ENCODE results near the gene TMEM205. TPM values are rescaled to one million over a fixed set of nuclear protein-coding genes. Genes with fewer than 3 reads are reported as not detected.

TMEM205 gene
- total and polyA plus RNA-seq, 2 of the 8 experiments (the other 6 are each of a cell fraction or from before 2014, with no cell fraction given): 73.5 to 423 TPM

- TF ChIP-seq RBBP5 (IDR thresholded peaks at IDR 0.05; ENCODE audit: borderline replicate concordance, low read depth, low read length) (no peak), RXRA (IDR thresholded peaks at IDR 0.05; ENCODE audit: insufficient read depth, low read depth, low read length) (no peak), CTBP2 (IDR thresholded peaks at IDR 0.05; ENCODE audit: borderline replicate concordance, insufficient read depth, insufficient read length, low read length) (no peak)
These were observed 18.3 kb upstream of the TMEM205 start (continued) for GRCh38 chr19:11364296-11364904.
